PC-3 (cell line): ENCODE data around the gene CORO2B.

Experiments
- EZH2 ChIP-seq: fragments of 300-600 bp; sonication (generic); IDR thresholded peaks from one replicate; pipeline ENCODE4 v1.6.1; 2017; ENCODE audit warnings: antibody characterized with exemption, mild to moderate bottlenecking, low read length; ENCODE audit not compliant: unreplicated experiment
- EZH2phosphoT487 ChIP-seq: fragments of 300-600 bp; sonication (generic); IDR thresholded peaks from 2 replicates; pipeline ENCODE4 v1.6.1; 2018; ENCODE audit warnings: mild to moderate bottlenecking, antibody characterized with exemption, low read length, borderline replicate concordance
- TF ChIP-seq, protein P1 (sequence below): fragments of 300-600 bp; sonication (generic); conservative IDR thresholded peaks from 2 replicates; pipeline ENCODE4 v1.5.1; 2017; ENCODE audit warnings: antibody characterized with exemption, low read depth, mild to moderate bottlenecking, low read length

DNA sequence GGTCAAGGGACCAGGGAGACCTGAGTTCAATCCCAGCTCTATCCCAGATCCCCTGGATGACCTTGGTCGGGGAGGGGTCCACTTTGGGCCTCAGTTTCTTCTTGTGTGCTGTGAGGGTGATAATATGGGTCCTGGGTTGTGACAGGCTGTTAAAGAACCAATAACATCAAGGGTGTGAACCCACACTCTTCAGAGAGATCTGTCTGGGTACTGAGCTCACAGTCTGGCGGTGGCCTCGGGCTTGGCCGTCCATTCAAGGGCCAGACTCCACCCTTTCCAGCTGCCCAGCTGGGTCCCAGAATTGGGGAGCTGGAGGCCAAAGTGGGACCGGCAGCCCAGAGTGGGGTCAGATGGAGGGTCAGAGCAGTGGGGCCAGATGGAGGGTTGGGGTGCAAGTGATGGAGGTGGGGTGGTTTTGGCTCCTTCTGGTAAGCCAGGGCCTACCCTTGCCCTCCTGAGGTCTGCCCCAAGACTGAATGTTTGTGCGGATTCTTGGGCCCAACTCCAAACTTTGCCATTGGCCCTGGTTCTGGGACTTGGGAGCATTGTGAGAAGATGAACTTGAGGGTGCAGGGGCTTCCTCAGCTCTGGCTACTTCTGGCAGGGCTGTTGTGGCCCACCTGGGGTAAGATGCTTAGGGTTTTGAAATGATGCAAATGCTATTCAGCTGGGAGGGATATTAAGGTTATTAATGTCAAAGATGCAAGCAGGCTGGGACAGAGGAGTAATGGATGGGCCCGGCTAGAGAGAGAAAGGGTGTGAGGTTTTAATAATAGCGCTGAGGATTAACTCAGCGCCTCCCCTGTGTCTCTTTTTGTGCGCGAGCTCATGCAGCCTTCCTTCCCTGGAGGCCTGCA is 1.5 kb downstream of the CORO2B start:
- TF ChIP-seq EZH2phosphoT487 (no peak), EZH2 (no peak)
- TF ChIP-seq, protein P1, sequence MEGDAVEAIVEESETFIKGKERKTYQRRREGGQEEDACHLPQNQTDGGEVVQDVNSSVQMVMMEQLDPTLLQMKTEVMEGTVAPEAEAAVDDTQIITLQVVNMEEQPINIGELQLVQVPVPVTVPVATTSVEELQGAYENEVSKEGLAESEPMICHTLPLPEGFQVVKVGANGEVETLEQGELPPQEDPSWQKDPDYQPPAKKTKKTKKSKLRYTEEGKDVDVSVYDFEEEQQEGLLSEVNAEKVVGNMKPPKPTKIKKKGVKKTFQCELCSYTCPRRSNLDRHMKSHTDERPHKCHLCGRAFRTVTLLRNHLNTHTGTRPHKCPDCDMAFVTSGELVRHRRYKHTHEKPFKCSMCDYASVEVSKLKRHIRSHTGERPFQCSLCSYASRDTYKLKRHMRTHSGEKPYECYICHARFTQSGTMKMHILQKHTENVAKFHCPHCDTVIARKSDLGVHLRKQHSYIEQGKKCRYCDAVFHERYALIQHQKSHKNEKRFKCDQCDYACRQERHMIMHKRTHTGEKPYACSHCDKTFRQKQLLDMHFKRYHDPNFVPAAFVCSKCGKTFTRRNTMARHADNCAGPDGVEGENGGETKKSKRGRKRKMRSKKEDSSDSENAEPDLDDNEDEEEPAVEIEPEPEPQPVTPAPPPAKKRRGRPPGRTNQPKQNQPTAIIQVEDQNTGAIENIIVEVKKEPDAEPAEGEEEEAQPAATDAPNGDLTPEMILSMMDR: no peak
